HepG2 (cell line): ENCODE results near the gene PCTP. TPM values are rescaled to one million over a fixed set of nuclear protein-coding genes. Genes with fewer than 3 reads are reported as not detected.

Experiments used
- ATAC-seq: fragments of 200-7000 bp; cut with Tn5 transposase; 3 replicates; pipeline ENCODE4 v1.9.1; 2020; ENCODE audit warnings: mild to moderate bottlenecking, moderate library complexity
- BruUV-seq: library from RNA; stranded (reverse); fragments of 400-500 nt; replicated peaks from 2 replicates; lab custom pipeline; 2021; lab: Mats Ljungman, UMichigan
- CTCF ChIA-PET: fragments of 300-600 bp; formaldehyde crosslinking; extraction: SDS; loops from one replicate; lab custom pipeline; 2021; ENCODE audit warnings: low total read pairs, inconsistent platforms, low intra/inter-chr PET ratio; lab: Yijun Ruan, JAX
- POLR2A ChIA-PET: fragments of 350-600 bp; sonication (Branson Sonifier 250); formaldehyde crosslinking; loops from one replicate; lab custom pipeline; 2020; ENCODE audit warnings: antibody characterized with exemption, inconsistent platforms; lab: Yijun Ruan, JAX
- DNase-seq: peaks from one replicate; pipeline ENCODE4 v3.0.0-alpha.2; 2015; ENCODE audit warnings: low spot score
- FAIRE-seq: peaks from 3 replicates; lab custom pipeline; 2011; peaks lifted over from hg19 to GRCh38; lab: Jason Lieb, UNC
- H2AFZ ChIP-seq: one replicate; pipeline ENCODE4 v1.6.1; 2011; ENCODE audit warnings: low read length, inconsistent platforms
- H3K27ac ChIP-seq: fragments of 300-600 bp; 3 replicates; pipeline ENCODE4 v1.8.0; 2011; ENCODE audit warnings: mixed run types, mild to moderate bottlenecking, mixed read lengths, low read length, inconsistent platforms; ENCODE audit not compliant: insufficient read depth; ENCODE audit errors: extremely low read length
- H3K27me3 ChIP-seq, 2 experiments: fragments of 200-600 bp in 1 of 2; 2 replicates in 1 of 2; 3 replicates in 1 of 2; pipeline versions ENCODE4 v1.6.0 to v1.8.0; 2011; ENCODE audit warnings: low read length in 2 of 2, mild to moderate bottlenecking in 2 of 2, moderate library complexity in 2 of 2, inconsistent platforms in 1 of 2; ENCODE audit not compliant: insufficient read depth in 2 of 2, control insufficient read depth in 1 of 2
- H3K36me3 ChIP-seq, 2 experiments: fragments of 200-600 bp in 1 of 2; replicated peaks in 1 of 2; 2 replicates in 1 of 2; 3 replicates in 1 of 2; pipeline versions ENCODE4 v1.5.1 to v1.8.0; 2011; ENCODE audit warnings: low read length in 2 of 2, inconsistent platforms in 1 of 2; ENCODE audit not compliant: insufficient read depth in 2 of 2, control insufficient read depth in 1 of 2
- H3K4me1 ChIP-seq: 2 replicates; pipeline ENCODE4 v1.5.1; 2012; ENCODE audit warnings: low read length, inconsistent platforms; ENCODE audit not compliant: insufficient read depth
- H3K4me2 ChIP-seq: 2 replicates; pipeline ENCODE4 v1.6.0; 2011; ENCODE audit warnings: low read depth, low read length, inconsistent platforms
- H3K4me3 ChIP-seq, 3 experiments: fragments of 200-600 bp in 1 of 3; sonication (generic), shearing (Covaris generic) in 1 of 3; replicated peaks in 1 of 3; 2 replicates each; pipeline ENCODE4 v1.5.1; 2011 to 2016; ENCODE audit warnings: low read length in 3 of 3, inconsistent platforms in 2 of 3, low read depth in 2 of 3, mild to moderate bottlenecking in 2 of 3, control low read depth in 1 of 3, mixed read lengths in 1 of 3; ENCODE audit not compliant: insufficient read depth in 1 of 3
- H3K79me2 ChIP-seq: one replicate; pipeline ENCODE4 v1.6.1; 2011; ENCODE audit warnings: low read length, inconsistent platforms; ENCODE audit not compliant: insufficient read depth
- H3K9ac ChIP-seq: 2 replicates; pipeline ENCODE4 v1.6.0; 2011; ENCODE audit warnings: mild to moderate bottlenecking, low read depth, low read length, inconsistent platforms; ENCODE audit not compliant: insufficient read depth
- H3K9me3 ChIP-seq: 2 replicates; pipeline ENCODE4 v1.5.1; 2012; ENCODE audit warnings: mild to moderate bottlenecking, low read length
- H4K20me1 ChIP-seq: 2 replicates; pipeline ENCODE4 v1.6.0; 2011; ENCODE audit warnings: inconsistent platforms, mild to moderate bottlenecking, low read length, moderate library complexity; ENCODE audit not compliant: insufficient read depth
- CCAR2 ChIP-seq: fragments of 200-400 bp; formaldehyde crosslinking; optimal IDR thresholded peaks from 2 replicates; pipeline ENCODE3; 2018; ENCODE audit warnings: low read depth, mild to moderate bottlenecking, low read length, moderate library complexity
- EEA1 ChIP-seq: sonication (generic); formaldehyde crosslinking; IDR thresholded peaks from 2 replicates; pipeline ENCODE4 v1.5.1; 2020; ENCODE audit warnings: mild to moderate bottlenecking, missing genetic modification reagents, borderline replicate concordance
- JUNB ChIP-seq: sonication (generic); formaldehyde crosslinking; IDR thresholded peaks from 2 replicates; pipeline ENCODE4 v1.8.0; 2022; ENCODE audit warnings: missing genetic modification reagents, mild to moderate bottlenecking, borderline replicate concordance
- KLF15 ChIP-seq: sonication (generic); formaldehyde crosslinking; IDR thresholded peaks from 2 replicates; pipeline ENCODE4 v1.8.1; 2023; ENCODE audit warnings: borderline replicate concordance, mild to moderate bottlenecking, inconsistent platforms, missing genetic modification reagents, mixed read lengths
- NFIC ChIP-seq: IDR thresholded peaks from 2 replicates; pipeline ENCODE4 v1.6.1; 2012; ENCODE audit warnings: mild to moderate bottlenecking, low read length, inconsistent platforms
- PPARG ChIP-seq: conservative IDR thresholded peaks from 2 replicates; pipeline ENCODE4 v1.6.1; 2016; ENCODE audit warnings: missing biosample characterization, missing genetic modification reagents
- RBFOX2 ChIP-seq: fragments of 200-400 bp; formaldehyde crosslinking; IDR thresholded peaks from 2 replicates; pipeline ENCODE4 v1.6.1; 2017; ENCODE audit warnings: low read depth, mild to moderate bottlenecking, low read length
- SP2 ChIP-seq: sonication (generic); formaldehyde crosslinking; IDR thresholded peaks from 2 replicates; pipeline ENCODE4 v1.5.1; 2020; ENCODE audit warnings: mild to moderate bottlenecking, missing genetic modification reagents
- SRY ChIP-seq: sonication (generic); formaldehyde crosslinking; IDR thresholded peaks from 2 replicates; pipeline ENCODE4 v1.8.0; 2022; ENCODE audit warnings: mild to moderate bottlenecking, missing genetic modification reagents
- SYNCRIP ChIP-seq: fragments of 200-400 bp; formaldehyde crosslinking; IDR thresholded peaks from 2 replicates; pipeline ENCODE4 v1.6.1; 2018; ENCODE audit warnings: mild to moderate bottlenecking, low read depth, low read length; ENCODE audit not compliant: insufficient read depth
- TEAD3 ChIP-seq: optimal IDR thresholded peaks from 2 replicates; pipeline ENCODE3; 2016; ENCODE audit warnings: borderline replicate concordance
- ZNF205 ChIP-seq: IDR thresholded peaks from 2 replicates; pipeline ENCODE4 v1.6.1; 2018; ENCODE audit warnings: missing biosample characterization, missing genetic modification reagents
- ZNF331 ChIP-seq: sonication (generic); formaldehyde crosslinking; IDR thresholded peaks from 2 replicates; pipeline ENCODE4 v1.4.0; 2020; ENCODE audit warnings: missing genetic modification reagents
- ZNF709 ChIP-seq: sonication (generic); formaldehyde crosslinking; IDR thresholded peaks from 2 replicates; pipeline ENCODE4 v1.5.0; 2020; ENCODE audit warnings: mild to moderate bottlenecking, missing genetic modification reagents
- WGBS: methylation state at CpG from one replicate; pipeline ENCODE4 v1.1.6; 2017; ENCODE audit warnings: low lambda C conversion rate; 5-methylcytosine and 5-hydroxymethylcytosine counted together
- in situ Hi-C: cut with HindIII; loops from 2 replicates; pipeline ENCODE4 v1.10.0; 2017; ENCODE audit warnings: low pct_unique_long_range_greater_than_20kb; ENCODE audit not compliant: extremely low pct_ligation_motif_present
- intact Hi-C: fragments of 100-400 bp; cut with micrococcal nuclease; formaldehyde crosslinking; loops from one replicate; pipeline ENCODE4 v1.10.0; 2022; ENCODE audit not compliant: unreplicated experiment
- polyA plus RNA-seq, 8 experiments: library from polyadenylated mRNA; depleted of rRNA in 3 of 8; stranded (reverse) in 7 of 8; unstranded in 1 of 8; fragments of >200 nt; fragmentation: Illumina TruSeq in 4 of 8; extraction: Trizol in 4 of 8; gene quantifications; 2 replicates each; pipeline versions ENCODE4 v1.2.1 to v1.2.3, GENCODE V29; 2011 to 2016; ENCODE audit warnings: low read depth in 4 of 8, missing spikeins in 1 of 8, mixed read lengths in 1 of 8; ENCODE audit not compliant: insufficient read depth in 1 of 8
- total RNA-seq, 5 experiments: library from RNA; depleted of rRNA; stranded (reverse); fragments of >200 nt; fragmentation: Illumina TruSeq; extraction: Trizol; gene quantifications; 2 replicates each; pipeline ENCODE4 v1.2.3, GENCODE V29; 2016; ENCODE audit warnings: low read depth in 1 of 5
- TF ChIP-seq, protein P1 (sequence below): IDR thresholded peaks from 2 replicates; pipeline ENCODE4 v1.6.1; 2016; ENCODE audit warnings: missing biosample characterization, missing genetic modification reagents, low read depth

Gene PCTP
- total and polyA plus RNA-seq, 2 of the 13 experiments (the other 11 are each of a cell fraction or from before 2014, with no cell fraction given) = 37.1 to 50.7 TPM

DNA sequence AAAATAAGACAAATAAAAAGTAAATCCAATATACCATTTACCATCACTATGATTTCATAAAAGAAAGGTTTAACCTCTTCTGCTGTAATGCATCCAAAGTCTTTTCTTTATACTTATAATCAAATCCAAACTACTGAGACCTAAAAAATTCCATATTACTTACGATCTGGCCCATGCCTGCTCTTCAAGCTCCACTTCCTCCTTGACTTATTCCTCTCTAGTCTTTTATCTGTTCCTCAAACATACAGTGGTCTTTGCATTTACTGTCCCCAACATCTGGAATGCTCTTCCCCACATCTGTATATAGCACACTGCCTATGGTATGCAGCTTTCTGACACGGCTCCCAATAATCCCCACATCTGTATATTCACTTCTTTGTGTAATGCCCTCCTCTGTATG lies 33.8 kb downstream of the PCTP start:
- 29% methylated on average over 2 of the region's 2 CpGs for WGBS
- POLR2A ChIA-PET = no interaction called here
- Histone ChIP-seq H4K20me1 (no peaks in the 10 kb centered on the region), H3K27me3 (no peaks in the 10 kb centered on the region), H2AFZ (no peak overlapping the region), H3K4me2 (no peak overlapping the region), H3K27ac (no peak overlapping the region), H3K4me3 (no peak overlapping the region), H3K9ac (no peak overlapping the region), H3K79me2 (no peaks in the 10 kb centered on the region), H3K9me3 (no peaks in the 10 kb centered on the region), H3K4me1 (peaks cover 13% of the 10 kb centered on the region), H3K36me3 (no peaks in the 10 kb centered on the region)
- CTCF ChIA-PET = no interaction called here
- BruUV-seq = no TSS peak
- TF ChIP-seq ZNF709 (CRISPR knock-in tag) (no peak), KLF15 (CRISPR knock-in tag) (no peak), ZNF205 (no peak), JUNB (no peak), NFIC (no peak), CCAR2 (no peak), EEA1 (no peak), TEAD3 (CRISPR knock-in tag) (no peak), PPARG (no peak), RBFOX2 (no peak), SRY (CRISPR knock-in tag) (no peak), SYNCRIP (no peak), ZNF331 (CRISPR knock-in tag) (no peak), SP2 (CRISPR knock-in tag) (no peak)
- TF ChIP-seq, protein P1, sequence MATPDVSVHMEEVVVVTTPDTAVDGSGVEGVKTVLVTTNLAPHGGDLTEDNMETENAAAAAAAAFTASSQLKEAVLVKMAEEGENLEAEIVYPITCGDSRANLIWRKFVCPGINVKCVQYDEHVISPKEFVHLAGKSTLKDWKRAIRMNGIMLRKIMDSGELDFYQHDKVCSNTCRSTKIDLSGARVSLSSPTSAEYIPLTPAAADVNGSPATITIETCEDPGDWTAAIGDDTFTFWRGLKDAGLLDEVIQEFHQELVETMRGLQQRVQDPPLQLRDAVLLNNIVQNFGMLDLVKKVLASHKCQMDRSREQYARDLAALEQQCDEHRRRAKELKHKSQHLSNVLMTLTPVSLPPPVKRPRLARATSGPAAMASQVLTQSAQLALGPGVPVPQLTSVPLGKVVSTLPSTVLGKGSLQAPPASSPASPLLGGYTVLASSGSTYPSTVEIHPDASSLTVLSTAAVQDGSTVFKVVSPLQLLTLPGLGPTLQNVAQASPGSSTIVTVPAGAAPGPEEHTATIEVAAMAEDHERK (CRISPR knock-in tag) = no peak
- no peak for DNase-seq
- no peak for FAIRE-seq
- intact Hi-C loops = no loop called here
- in situ Hi-C loops = no loop called here
- ATAC-seq = no peak
